HEK293 (cell line): Measurements from ENCODE around the gene IRX4.

Source experiments
- ZNF302 ChIP-seq: fragments of 450-650 bp; formaldehyde crosslinking; IDR thresholded peaks from 2 replicates; pipeline ENCODE4 v1.5.1; 2016; ENCODE audit warnings: missing biosample characterization, missing genetic modification characterization, low read depth
- ZNF610 ChIP-seq: fragments of 450-650 bp; formaldehyde crosslinking; IDR thresholded peaks from 2 replicates; pipeline ENCODE4 v1.5.1; 2016; ENCODE audit warnings: missing biosample characterization, missing genetic modification characterization, borderline replicate concordance
- ZNF624 ChIP-seq: fragments of 450-650 bp; formaldehyde crosslinking; IDR thresholded peaks from 2 replicates; pipeline ENCODE4 v1.5.1; 2017; ENCODE audit warnings: missing biosample characterization, missing genetic modification characterization
- ZNF707 ChIP-seq: fragments of 450-650 bp; formaldehyde crosslinking; IDR thresholded peaks from 2 replicates; pipeline ENCODE4 v1.5.1; 2016; ENCODE audit warnings: missing biosample characterization, missing genetic modification characterization
- TF ChIP-seq, protein P1 (sequence below): fragments of 450-650 bp; formaldehyde crosslinking; IDR thresholded peaks from 2 replicates; pipeline ENCODE4 v1.5.1; 2016; ENCODE audit warnings: missing biosample characterization, missing genetic modification characterization

DNA sequence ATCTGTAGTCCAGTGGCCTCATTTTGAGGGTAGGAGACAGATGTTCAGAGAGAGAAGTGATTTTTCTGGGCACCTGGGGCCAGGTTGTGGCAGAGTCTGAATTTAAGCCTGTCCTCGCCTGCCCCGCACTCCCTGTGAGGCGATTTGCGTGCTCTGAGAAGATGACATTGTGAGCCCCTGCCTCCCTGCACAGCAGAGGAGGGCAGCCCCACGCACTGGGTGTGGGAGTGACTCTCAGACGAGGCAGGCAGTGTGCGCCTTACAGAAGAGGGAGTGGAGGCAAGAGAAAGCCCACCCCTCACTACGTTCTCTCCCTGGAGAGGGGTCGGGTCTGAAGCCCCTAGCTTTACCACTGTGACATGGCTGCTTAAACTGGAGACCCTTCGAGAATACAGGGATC, 35.7 kb downstream of the IRX4 start:
- TF ChIP-seq, protein P1, sequence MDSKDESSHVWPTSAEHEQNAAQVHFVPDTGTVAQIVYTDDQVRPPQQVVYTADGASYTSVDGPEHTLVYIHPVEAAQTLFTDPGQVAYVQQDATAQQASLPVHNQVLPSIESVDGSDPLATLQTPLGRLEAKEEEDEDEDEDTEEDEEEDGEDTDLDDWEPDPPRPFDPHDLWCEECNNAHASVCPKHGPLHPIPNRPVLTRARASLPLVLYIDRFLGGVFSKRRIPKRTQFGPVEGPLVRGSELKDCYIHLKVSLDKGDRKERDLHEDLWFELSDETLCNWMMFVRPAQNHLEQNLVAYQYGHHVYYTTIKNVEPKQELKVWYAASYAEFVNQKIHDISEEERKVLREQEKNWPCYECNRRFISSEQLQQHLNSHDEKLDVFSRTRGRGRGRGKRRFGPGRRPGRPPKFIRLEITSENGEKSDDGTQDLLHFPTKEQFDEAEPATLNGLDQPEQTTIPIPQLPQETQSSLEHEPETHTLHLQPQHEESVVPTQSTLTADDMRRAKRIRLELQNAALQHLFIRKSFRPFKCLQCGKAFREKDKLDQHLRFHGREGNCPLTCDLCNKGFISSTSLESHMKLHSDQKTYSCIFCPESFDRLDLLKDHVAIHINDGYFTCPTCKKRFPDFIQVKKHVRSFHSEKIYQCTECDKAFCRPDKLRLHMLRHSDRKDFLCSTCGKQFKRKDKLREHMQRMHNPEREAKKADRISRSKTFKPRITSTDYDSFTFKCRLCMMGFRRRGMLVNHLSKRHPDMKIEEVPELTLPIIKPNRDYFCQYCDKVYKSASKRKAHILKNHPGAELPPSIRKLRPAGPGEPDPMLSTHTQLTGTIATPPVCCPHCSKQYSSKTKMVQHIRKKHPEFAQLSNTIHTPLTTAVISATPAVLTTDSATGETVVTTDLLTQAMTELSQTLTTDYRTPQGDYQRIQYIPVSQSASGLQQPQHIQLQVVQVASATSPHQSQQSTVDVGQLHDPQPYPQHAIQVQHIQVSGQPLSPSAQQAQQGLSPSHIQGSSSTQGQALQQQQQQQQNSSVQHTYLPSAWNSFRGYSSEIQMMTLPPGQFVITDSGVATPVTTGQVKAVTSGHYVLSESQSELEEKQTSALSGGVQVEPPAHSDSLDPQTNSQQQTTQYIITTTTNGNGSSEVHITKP, result no peak
- no peak for TF ChIP-seq ZNF302
- no peak for TF ChIP-seq ZNF707 (tag by site-specific recombination)
- no peak for TF ChIP-seq ZNF624
- TF ChIP-seq ZNF610 (tag by site-specific recombination), result no peak
